ENCODE measurements around the gene PRTFDC1.

PRTFDC1 gene

DNA sequence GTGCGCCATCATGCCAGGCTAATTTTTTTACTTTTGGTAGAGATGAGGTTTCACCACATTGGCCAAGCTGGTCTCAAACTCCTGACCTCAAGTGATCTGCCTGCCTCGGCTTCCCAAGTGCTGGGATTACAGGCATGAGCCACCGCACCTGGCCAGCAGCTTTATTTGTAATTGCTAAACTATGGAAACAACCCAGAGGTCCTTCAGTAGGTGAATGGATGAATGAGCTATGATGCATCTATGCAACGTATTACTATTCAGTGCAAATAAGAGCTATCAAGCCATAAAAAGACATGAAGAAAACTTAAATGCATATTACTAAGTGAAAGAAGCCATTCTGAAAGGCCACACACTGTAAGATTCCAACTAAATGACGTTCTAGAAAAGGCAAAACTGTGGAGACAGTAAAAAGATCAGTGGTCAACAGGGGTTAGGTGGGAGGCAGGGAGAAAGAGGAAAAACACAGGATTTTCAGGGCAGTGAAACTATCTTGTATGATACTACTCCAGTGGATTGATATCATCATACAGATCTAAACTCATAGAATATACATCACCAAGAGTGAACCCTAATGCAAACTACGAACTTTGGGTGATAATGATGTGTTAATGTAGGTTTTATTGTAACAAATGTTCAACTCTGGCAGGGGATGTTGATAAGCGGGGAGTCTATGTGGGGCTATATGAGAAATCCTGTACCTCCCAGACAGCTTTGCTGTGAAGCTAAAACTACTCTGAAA lies 66.7 kb downstream of the PRTFDC1 start:
- TF ChIP-seq CTCF (IDR thresholded peaks at IDR 0.05; ENCODE audit: borderline replicate concordance, insufficient read depth, low read depth, low read length) = no peak

GRCh38 chr10:24884793-24885192 lies 67.6 kb downstream of the PRTFDC1 start:
- no peak overlapping the region for H3K4me3 ChIP-seq (ENCODE audit: low read depth, low read length)
- TF ChIP-seq CTCF (IDR thresholded peaks at IDR 0.05; ENCODE audit: borderline replicate concordance, insufficient read depth, low read depth, low read length) = no peak

More for the DNA sequence above, 66.7 kb downstream of the PRTFDC1 start:
- H3K4me3 ChIP-seq (ENCODE audit: low read depth, low read length) = no peak overlapping the region

DNA sequence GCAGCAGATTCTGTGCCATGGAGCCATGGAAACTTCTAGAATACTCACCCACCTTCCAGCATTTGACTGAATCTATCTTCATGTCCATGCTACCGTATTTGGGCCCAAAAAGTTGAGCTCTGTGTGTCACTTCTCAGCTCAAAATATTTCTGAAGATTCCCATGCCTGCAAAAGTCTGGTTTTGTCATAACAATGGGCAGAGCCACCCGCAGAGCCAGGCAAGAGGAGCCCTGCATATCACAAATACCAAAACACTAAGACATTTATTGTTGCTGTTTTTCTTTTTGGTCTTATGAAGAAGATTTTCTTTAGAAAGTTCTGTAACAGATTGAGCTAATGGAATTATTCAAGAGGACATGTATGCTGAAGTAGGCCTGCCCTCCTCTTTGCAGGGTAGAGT lies 68.1 kb downstream of the PRTFDC1 start:
- no peak for TF ChIP-seq CTCF (IDR thresholded peaks at IDR 0.05; ENCODE audit: borderline replicate concordance, insufficient read depth, low read depth, low read length)

DNA sequence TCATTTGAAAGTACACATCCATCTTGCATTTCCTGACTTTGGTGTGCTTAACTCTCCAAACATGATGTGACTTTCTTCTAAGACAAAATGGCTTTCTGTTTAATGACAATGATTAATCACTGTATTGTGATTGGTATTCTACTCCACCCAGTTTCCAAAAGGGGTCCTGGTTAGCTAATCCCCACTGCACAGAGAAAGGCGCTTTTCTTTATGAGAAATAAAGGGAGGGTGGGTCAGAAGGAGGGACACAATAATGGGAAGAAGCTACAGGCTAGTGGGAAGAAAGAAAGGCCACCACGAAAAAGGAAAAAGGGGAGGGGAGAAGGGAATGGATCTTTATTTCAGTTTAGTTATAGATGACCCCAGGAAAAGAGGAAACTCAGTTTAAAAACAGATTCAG lies 69.2 kb downstream of the PRTFDC1 start:
- no peak overlapping the region for H3K4me3 ChIP-seq (ENCODE audit: low read depth, low read length)
- no peak for TF ChIP-seq CTCF (IDR thresholded peaks at IDR 0.05; ENCODE audit: borderline replicate concordance, insufficient read depth, low read depth, low read length)

More for the DNA sequence above, 68.1 kb downstream of the PRTFDC1 start:
- no peak overlapping the region for H3K4me3 ChIP-seq (ENCODE audit: low read depth, low read length)

- H3K4me3 ChIP-seq (ENCODE audit: low read depth, low read length) = no peak overlapping the region
- no peak for TF ChIP-seq CTCF (IDR thresholded peaks at IDR 0.05; ENCODE audit: borderline replicate concordance, insufficient read depth, low read depth, low read length)
These were observed 70.2 kb downstream of the PRTFDC1 start for GRCh38 chr10:24882047-24882698.

- H3K4me3 ChIP-seq (ENCODE audit: low read depth, low read length) = no peak overlapping the region
- no peak for TF ChIP-seq CTCF (IDR thresholded peaks at IDR 0.05; ENCODE audit: borderline replicate concordance, insufficient read depth, low read depth, low read length)
These were observed 72.5 kb downstream of the PRTFDC1 start for GRCh38 chr10:24879861-24880260.

DNA sequence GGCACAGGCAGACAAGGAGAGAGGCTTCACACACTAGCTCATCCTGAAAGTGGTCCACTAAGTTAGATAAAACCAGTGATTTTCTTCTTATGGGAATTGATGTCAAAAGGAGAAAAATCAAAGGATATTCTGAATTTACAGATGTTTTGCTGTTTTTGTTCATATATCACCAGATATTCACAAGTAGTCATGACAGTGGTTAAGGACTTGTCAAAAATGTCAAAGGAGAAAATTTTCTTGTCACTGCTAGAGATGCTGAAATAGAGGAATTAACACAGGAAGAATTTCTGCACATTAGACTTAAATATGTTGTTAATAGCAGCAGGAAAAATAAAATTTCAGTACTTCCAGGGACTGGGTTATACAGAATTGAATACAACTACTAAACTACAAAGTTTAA lies 78.3 kb downstream of the PRTFDC1 start:
- H3K4me3 ChIP-seq (ENCODE audit: low read depth, low read length) = no peak overlapping the region
- no peak for TF ChIP-seq CTCF (IDR thresholded peaks at IDR 0.05; ENCODE audit: borderline replicate concordance, insufficient read depth, low read depth, low read length)

All from GM12875 (cell line).